Esophagus (tissue), 2 donors: ENCODE data around the gene TCF7. TPM values are rescaled to one million over a fixed set of nuclear protein-coding genes. Genes with fewer than 3 reads are reported as not detected.

Experiments used
- H3K27ac ChIP-seq, 2 donors: one replicate each; pipeline ENCODE4 v1.5.1; 2013; ENCODE audit warnings: low read depth in 2 of 2, mild to moderate bottlenecking in 2 of 2, inconsistent platforms in 1 of 2, low read length in 1 of 2, moderate library complexity in 1 of 2
- H3K27me3 ChIP-seq, 2 donors: one replicate each; pipeline ENCODE4 v1.6.1; 2013; ENCODE audit warnings: low read length in 2 of 2, control low read depth in 1 of 2, mild to moderate bottlenecking in 1 of 2; ENCODE audit not compliant: insufficient read depth in 2 of 2, control insufficient read depth in 1 of 2
- H3K36me3 ChIP-seq, 2 donors: one replicate each; pipeline ENCODE4 v1.6.1; 2013; ENCODE audit warnings: low read length in 1 of 2; ENCODE audit not compliant: control insufficient read depth in 2 of 2, insufficient read depth in 2 of 2
- H3K4me1 ChIP-seq, 2 donors: one replicate each; pipeline ENCODE4 v1.6.1; 2013; ENCODE audit warnings: low read length in 1 of 2; ENCODE audit not compliant: control insufficient read depth in 2 of 2, insufficient read depth in 2 of 2
- H3K4me3 ChIP-seq, 2 donors: one replicate each; pipeline ENCODE4 v1.5.1; 2013; ENCODE audit warnings: low read length in 2 of 2, mild to moderate bottlenecking in 2 of 2, low read depth in 1 of 2, moderate library complexity in 1 of 2
- H3K9me3 ChIP-seq, 2 donors: one replicate each; pipeline ENCODE4 v1.6.1; 2013; ENCODE audit warnings: mild to moderate bottlenecking in 2 of 2, low read depth in 1 of 2, low read length in 1 of 2, moderate library complexity in 1 of 2; ENCODE audit not compliant: control insufficient read depth in 2 of 2, insufficient read depth in 1 of 2
- WGBS, 2 donors: extraction: QIAGEN DNeasy Blood & Tissue Kit; methylation state at CpG; one replicate each; pipeline ENCODE4 v1.1.7; 2013; 5-methylcytosine and 5-hydroxymethylcytosine counted together
- polyA plus RNA-seq, 2 donors: library from polyadenylated mRNA; stranded (reverse); fragments of 200-250 nt; gene quantifications; one replicate each; pipeline ENCODE4 v1.2.3, GENCODE V29; 2013
- donor health status: healthy with polysubstance abuse.
- donor health status: Bipolar disorder and iron deficiency.

The TCF7 gene
- polyA plus RNA-seq, 2 donors: 2.4 to 2.7 TPM

GRCh38 chr5:134099288-134099872 is 15.1 kb upstream of the TCF7 start:
- Histone ChIP-seq H3K4me1 (no peaks in the 10 kb centered on the region), H3K36me3 (no peaks in the 10 kb centered on the region), H3K27me3 (no peaks in the 10 kb centered on the region), H3K27ac (no peak overlapping the region), H3K9me3 (no peaks in the 10 kb centered on the region), H3K4me3 (no peak overlapping the region)
- WGBS, 2 donors: 78 to 90% methylated on average over 11 of the region's 11 CpGs

- Histone ChIP-seq H3K4me3 (no peak overlapping the region), H3K27ac (no peak overlapping the region), H3K36me3 (no peaks in the 10 kb centered on the region), H3K27me3 (no peaks in the 10 kb centered on the region), H3K9me3 (no peaks in the 10 kb centered on the region), H3K4me1 (no peaks in the 10 kb centered on the region)
- WGBS, 2 donors: 84 to 90% methylated on average over 2 of the region's 2 CpGs
Observed at GRCh38 chr5:134099939-134100282, 14.6 kb upstream of the TCF7 start.

- Histone ChIP-seq H3K9me3 (no peaks in the 10 kb centered on the region), H3K4me1 (no peaks in the 10 kb centered on the region), H3K4me3 (no peak overlapping the region), H3K27ac (no peak overlapping the region), H3K27me3 (no peaks in the 10 kb centered on the region), H3K36me3 (no peaks in the 10 kb centered on the region)
- 41 to 43% methylated on average over 10 of the region's 10 CpGs for WGBS, 2 donors
Observed at GRCh38 chr5:134100283-134101091, 14.0 kb upstream of the TCF7 start.

- H3K27me3 ChIP-seq: no peaks in the 10 kb centered on the region
- 37 to 45% methylated on average over 17 to 20 of the region's 20 CpGs for WGBS, 2 donors
- H3K27ac ChIP-seq: no peak overlapping the region
- H3K4me3 ChIP-seq: no peak overlapping the region
- H3K4me1 ChIP-seq: no peaks in the 10 kb centered on the region
- H3K9me3 ChIP-seq: no peaks in the 10 kb centered on the region
- H3K36me3 ChIP-seq: no peaks in the 10 kb centered on the region
Observed at GRCh38 chr5:134101686-134102439, 12.6 kb upstream of the TCF7 start.

GRCh38 chr5:134103397-134103796 is 11.1 kb upstream of the TCF7 start:
- Histone ChIP-seq H3K4me1 (no peaks in the 10 kb centered on the region), H3K9me3 (no peaks in the 10 kb centered on the region), H3K4me3 (no peak overlapping the region), H3K36me3 (no peaks in the 10 kb centered on the region), H3K27me3 (no peaks in the 10 kb centered on the region), H3K27ac (no peak overlapping the region)
- WGBS, 2 donors: 74 to 82% methylated on average over 9 of the region's 9 CpGs

DNA sequence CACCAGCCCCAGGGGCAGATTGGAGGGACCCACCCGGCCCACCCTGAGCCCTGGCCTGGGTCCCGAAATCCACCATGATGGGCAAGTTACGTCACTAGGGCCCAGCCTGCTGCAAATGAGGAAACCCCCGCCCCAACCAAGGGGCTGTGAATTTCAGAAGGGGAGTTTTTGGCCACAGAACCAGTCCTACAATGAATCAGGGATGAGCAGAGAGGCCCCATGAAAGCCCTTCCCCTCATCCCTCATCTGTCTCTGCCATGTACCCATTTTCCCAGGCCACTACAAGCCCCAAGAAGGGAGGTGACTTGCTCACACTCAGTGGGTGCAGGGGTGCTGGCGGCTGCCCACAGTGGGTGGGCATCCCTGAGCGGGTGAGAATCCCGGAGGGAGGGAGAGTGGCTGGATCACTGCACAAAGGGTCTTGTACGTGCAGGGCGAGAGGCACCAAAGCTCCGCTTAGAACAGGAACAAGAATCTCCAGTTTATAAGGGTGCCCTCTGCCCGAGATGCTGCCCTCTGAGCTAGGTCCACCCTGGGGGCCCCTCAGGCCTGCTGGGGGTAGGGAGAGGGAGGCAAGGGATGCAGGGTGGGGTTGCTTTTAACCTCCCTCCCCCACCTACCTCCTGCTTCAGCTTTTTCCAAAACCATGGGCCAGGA is 10.4 kb upstream of the TCF7 start:
- Histone ChIP-seq H3K4me3 (no peak overlapping the region), H3K27ac (no peak overlapping the region), H3K4me1 (no peaks in the 10 kb centered on the region), H3K27me3 (no peaks in the 10 kb centered on the region), H3K36me3 (no peaks in the 10 kb centered on the region), H3K9me3 (no peaks in the 10 kb centered on the region)
- WGBS, 2 donors: 78 to 85% methylated on average over 11 of the region's 11 CpGs

DNA sequence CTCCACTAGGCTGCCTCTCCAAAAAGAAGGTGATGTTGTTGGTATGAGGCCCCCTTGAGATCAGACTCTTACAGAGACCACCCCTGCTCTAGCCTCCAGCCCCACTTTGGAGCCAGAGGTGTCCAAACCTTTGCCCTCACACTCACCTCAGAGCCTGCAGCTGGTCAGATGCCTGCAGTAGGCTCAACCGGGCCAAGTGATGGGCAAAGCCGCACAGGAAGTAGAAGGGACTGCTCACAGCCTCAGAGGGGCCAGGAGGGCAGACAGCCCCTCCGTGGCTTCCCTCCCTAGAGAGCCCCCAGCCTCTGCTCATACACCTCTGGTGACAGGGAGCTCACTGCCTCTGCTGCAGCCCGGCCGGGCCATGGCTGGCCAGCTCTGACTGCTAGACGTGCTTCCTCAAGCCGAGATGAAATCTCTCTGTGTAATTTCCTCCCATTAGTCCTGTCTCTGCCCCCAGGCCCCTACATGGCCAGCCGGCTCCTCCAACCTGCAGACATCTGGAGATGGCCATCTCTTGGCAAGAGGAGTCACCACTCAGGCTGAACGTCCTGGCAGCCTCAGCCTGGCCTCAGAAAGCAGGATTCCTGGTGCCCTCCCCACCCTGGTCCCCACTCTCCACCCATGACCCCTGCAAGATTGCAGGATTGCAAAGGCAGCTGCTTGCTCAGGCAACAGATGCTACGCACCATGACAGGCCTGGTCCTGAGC is 7.3 kb upstream of the TCF7 start:
- WGBS, 2 donors: 87 to 89% methylated on average over 10 of the region's 10 CpGs
- Histone ChIP-seq H3K4me1 (peaks cover 0 to 2% of the 10 kb centered on the region in 2 donors), H3K27me3 (no peaks in the 10 kb centered on the region)

GRCh38 chr5:134107779-134108178 is 6.7 kb upstream of the TCF7 start:
- 95 to 100% methylated on average over 3 of the region's 3 CpGs for WGBS, 2 donors
- Histone ChIP-seq H3K27me3 (no peaks in the 10 kb centered on the region), H3K27ac (no peak overlapping the region), H3K36me3 (no peaks in the 10 kb centered on the region), H3K4me3 (no peak overlapping the region), H3K4me1 (peaks cover 0 to 2% of the 10 kb centered on the region in 2 donors), H3K9me3 (no peaks in the 10 kb centered on the region)

More for the DNA sequence above, 7.3 kb upstream of the TCF7 start:
- no peaks in the 10 kb centered on the region for H3K9me3 ChIP-seq
- H3K36me3 ChIP-seq: no peaks in the 10 kb centered on the region
- H3K4me3 ChIP-seq: no peak overlapping the region
- H3K27ac ChIP-seq: no peak overlapping the region

GRCh38 chr5:134110382-134110781 is 4.1 kb upstream of the TCF7 start:
- 42 to 59% methylated on average over 10 of the region's 10 CpGs for WGBS, 2 donors
- H3K4me3 ChIP-seq: no peak overlapping the region
- no peaks in the 10 kb centered on the region for H3K27me3 ChIP-seq
- H3K36me3 ChIP-seq: no peaks in the 10 kb centered on the region
- H3K27ac ChIP-seq: no peak overlapping the region
- peaks cover 4 to 8% of the 10 kb centered on the region in 2 donors for H3K4me1 ChIP-seq
- H3K9me3 ChIP-seq: no peaks in the 10 kb centered on the region
